Esophagus muscularis mucosa (tissue), 4 donors: ENCODE data around the gene SYNPO2.

Experiments
- EP300 ChIP-seq: sonication (generic); formaldehyde crosslinking; IDR thresholded peaks from one replicate; pipeline ENCODE4 v1.6.1; 2017; ENCODE audit warnings: antibody characterized with exemption
- POLR2A ChIP-seq: fragments of 450-650 bp; IDR thresholded peaks from one replicate; pipeline ENCODE4 v1.6.1; 2017; ENCODE audit warnings: antibody characterized with exemption, moderate library complexity, mild to moderate bottlenecking, low read depth
- POLR2AphosphoS5 ChIP-seq, 2 donors: sonication (generic); formaldehyde crosslinking; IDR thresholded peaks; one replicate each; pipeline ENCODE4 v1.6.1; 2017; ENCODE audit warnings: antibody characterized with exemption in 2 of 2
- TF ChIP-seq, protein P1 (sequence below), 3 experiments: fragments of 200-600 bp in 2 of 3; fragments of 450-650 bp in 1 of 3; sonication (generic) in 2 of 3; IDR thresholded peaks; one replicate each; pipeline ENCODE4 v1.5.1; 2017 to 2019; ENCODE audit warnings: antibody characterized with exemption in 3 of 3, mild to moderate bottlenecking in 2 of 3, moderate library complexity in 1 of 3

DNA sequence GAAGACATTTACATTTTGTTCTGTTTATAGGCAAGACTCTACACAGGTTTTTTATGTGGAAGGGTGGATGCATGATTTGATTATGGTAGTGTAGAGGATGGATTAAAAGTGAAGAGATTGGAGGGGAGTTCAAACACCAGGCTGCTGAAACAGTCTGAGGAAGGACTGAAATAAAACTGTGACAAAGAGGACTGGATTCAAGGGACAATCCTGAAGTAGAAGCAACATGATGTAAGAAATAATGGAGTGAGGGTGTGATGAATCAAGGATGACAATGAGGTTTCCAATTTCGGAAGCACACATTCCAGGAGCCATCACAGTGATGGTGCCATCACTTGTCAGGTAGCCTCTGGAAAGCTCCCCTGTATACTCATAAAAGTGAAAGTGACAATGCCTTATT, 103.5 kb downstream of the SYNPO2 start:
- TF ChIP-seq POLR2A (no peak), EP300 (no peak), POLR2AphosphoS5 (IDR thresholded peaks at IDR 0.05) (no peak)
- TF ChIP-seq, protein P1, sequence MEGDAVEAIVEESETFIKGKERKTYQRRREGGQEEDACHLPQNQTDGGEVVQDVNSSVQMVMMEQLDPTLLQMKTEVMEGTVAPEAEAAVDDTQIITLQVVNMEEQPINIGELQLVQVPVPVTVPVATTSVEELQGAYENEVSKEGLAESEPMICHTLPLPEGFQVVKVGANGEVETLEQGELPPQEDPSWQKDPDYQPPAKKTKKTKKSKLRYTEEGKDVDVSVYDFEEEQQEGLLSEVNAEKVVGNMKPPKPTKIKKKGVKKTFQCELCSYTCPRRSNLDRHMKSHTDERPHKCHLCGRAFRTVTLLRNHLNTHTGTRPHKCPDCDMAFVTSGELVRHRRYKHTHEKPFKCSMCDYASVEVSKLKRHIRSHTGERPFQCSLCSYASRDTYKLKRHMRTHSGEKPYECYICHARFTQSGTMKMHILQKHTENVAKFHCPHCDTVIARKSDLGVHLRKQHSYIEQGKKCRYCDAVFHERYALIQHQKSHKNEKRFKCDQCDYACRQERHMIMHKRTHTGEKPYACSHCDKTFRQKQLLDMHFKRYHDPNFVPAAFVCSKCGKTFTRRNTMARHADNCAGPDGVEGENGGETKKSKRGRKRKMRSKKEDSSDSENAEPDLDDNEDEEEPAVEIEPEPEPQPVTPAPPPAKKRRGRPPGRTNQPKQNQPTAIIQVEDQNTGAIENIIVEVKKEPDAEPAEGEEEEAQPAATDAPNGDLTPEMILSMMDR (IDR thresholded peaks at IDR 0.05) = no peak
